Activated CD4-positive, alpha-beta T cell treated with anti-CD3 and anti-CD28 coated beads for 48 hours (primary cell): Measurements from ENCODE around the gene GABBR2.
A peak's percentile ranks its signal among the peaks of the same experiment; 100 is the strongest.

ENCODE experiments used
- DNase-seq: peaks from one replicate; pipeline ENCODE4 v3.0.0-alpha.2; 2020

GABBR2 gene

GRCh38 chr9:98332405-98332831, 376.3 kb downstream of the GABBR2 start:
- DNase-seq, result no peak

GRCh38 chr9:98331536-98332259, 377.0 kb downstream of the GABBR2 start:
- DNase-seq, result no peak

GRCh38 chr9:98330831-98331230, 377.9 kb downstream of the GABBR2 start:
- no peak for DNase-seq

- DNase-seq, result no peak
Observed at GRCh38 chr9:98329904-98330303, 378.8 kb downstream of the GABBR2 start.

DNA sequence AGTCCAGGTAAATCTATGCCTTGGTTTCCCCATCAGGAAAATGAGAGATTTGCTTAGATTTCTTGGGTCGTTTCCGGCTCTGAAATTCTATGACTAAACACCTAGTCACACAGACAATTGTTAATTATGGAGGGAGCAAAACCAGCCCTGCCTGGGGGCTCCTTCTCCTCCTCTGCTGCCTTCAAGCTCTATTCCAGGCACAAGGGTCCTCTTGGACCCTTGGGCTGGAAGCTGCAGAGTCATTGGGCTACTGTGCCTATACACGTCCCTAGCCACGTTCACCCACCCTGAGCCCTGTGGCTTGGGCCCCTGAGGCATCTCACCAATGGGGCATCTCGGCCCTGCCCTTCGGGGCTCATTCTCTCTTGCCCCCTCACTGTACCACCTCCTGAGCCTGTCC, 379.5 kb downstream of the GABBR2 start:
- DNase-seq, result no peak

- DNase-seq, result no peak
Observed at GRCh38 chr9:98328770-98329169, 380.0 kb downstream of the GABBR2 start.

- DNase-seq, result no peak
Observed at GRCh38 chr9:98328141-98328540, 380.6 kb downstream of the GABBR2 start.

DNA sequence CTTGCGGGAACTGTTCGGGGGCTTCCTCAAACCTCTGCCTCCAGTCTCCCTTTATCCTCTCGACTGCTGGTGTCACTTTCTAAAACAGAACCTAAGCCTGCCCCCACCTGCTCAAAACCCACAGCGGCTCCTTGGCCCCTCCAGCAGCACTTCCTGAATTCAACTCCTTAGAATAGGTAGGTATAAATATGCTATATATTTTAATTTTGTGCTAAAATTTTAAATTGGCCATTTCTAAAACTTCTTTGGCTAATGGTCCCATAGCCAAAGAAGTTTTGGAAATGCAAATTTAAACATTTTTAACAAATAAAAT, 381.5 kb downstream of the GABBR2 start:
- DNase-seq, result no peak

GRCh38 chr9:98326459-98327248, 382.1 kb downstream of the GABBR2 start:
- peak; percentile 13 for DNase-seq

GRCh38 chr9:98324801-98325200, 383.9 kb downstream of the GABBR2 start:
- no peak for DNase-seq

DNA sequence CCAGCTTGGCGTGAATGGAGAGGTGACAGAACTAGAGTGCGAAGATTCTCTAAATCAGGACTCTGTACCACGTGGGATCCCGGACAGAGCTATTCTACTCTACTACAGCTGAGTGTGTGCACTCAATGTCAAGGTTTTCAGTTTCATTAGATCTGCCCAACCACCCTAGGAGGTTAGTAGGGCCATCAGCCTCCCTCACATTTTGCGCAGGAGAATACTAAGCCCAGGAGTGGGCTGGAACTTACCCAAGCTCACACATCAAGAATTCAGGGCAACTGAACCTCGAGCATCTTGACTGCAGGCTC, 385.0 kb downstream of the GABBR2 start:
- no peak for DNase-seq

GRCh38 chr9:98323051-98323830, 385.5 kb downstream of the GABBR2 start:
- no peak for DNase-seq

GRCh38 chr9:98321269-98321668, 387.5 kb downstream of the GABBR2 start:
- no peak for DNase-seq

GRCh38 chr9:98318834-98319478, 389.8 kb downstream of the GABBR2 start:
- DNase-seq, result no peak

DNA sequence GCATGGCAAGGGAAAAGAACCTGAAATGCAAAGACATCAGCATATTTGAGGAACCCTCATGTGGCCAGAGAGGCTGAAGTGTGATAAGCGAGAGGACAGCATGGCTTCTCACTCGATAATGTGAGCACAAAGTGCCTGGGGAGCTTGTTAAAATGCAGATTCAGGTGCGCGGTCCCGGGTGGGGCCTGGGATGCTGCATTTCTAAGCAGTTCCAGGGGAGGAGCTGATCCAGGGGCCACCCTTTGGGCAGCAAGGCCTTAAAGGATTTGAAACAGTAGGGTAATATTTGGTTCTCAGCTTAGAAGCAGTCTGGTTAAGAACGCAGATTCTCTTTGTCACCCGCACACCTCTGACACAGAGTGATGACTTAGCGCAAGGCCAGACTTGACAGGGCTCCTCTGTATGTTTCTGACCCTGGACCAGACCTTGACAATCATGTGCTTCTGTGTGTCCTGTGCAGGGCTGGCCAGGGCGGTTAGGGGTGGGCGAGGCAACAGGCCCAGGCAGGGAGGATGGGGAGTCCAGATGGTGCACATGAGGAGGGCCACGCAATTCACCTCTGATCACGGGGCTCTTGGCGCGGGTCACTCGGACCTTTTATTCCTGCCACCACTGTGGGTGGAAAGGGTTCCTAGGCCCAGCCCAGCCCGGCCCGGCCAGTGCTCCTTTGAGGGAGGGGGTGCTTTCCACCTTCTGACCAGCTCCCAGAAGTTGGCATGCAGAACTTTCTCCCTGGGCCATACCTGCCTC, 390.5 kb downstream of the GABBR2 start:
- DNase-seq, result no peak

GRCh38 chr9:98317134-98317857, 391.4 kb downstream of the GABBR2 start:
- DNase-seq, result no peak

- no peak for DNase-seq
Observed at GRCh38 chr9:98316445-98317133, 392.1 kb downstream of the GABBR2 start.

GRCh38 chr9:98315551-98316060, 393.1 kb downstream of the GABBR2 start:
- DNase-seq, result peak; percentile 88

- no peak for DNase-seq
Observed at GRCh38 chr9:98315067-98315453, 393.7 kb downstream of the GABBR2 start.

GRCh38 chr9:98314381-98315066, 394.2 kb downstream of the GABBR2 start:
- DNase-seq, result no peak

GRCh38 chr9:98312365-98312764, 396.4 kb downstream of the GABBR2 start:
- no peak for DNase-seq
